HG02571 (cell line): ENCODE results near the gene NAV2.

Experiments used
- ATAC-seq: cut with Tn5 transposase; IDR thresholded peaks from one replicate; pipeline ENCODE4 v1.9.1; 2021; ENCODE audit warnings: mild to moderate bottlenecking, moderate library complexity; ENCODE audit not compliant: unreplicated experiment

NAV2 gene

GRCh38 chr11:19827399-19828135 is 114.9 kb downstream of the NAV2 start:
- ATAC-seq: no peak

GRCh38 chr11:19828382-19829108 is 115.9 kb downstream of the NAV2 start:
- no peak for ATAC-seq

GRCh38 chr11:19829109-19829837 is 116.6 kb downstream of the NAV2 start:
- no peak for ATAC-seq

DNA sequence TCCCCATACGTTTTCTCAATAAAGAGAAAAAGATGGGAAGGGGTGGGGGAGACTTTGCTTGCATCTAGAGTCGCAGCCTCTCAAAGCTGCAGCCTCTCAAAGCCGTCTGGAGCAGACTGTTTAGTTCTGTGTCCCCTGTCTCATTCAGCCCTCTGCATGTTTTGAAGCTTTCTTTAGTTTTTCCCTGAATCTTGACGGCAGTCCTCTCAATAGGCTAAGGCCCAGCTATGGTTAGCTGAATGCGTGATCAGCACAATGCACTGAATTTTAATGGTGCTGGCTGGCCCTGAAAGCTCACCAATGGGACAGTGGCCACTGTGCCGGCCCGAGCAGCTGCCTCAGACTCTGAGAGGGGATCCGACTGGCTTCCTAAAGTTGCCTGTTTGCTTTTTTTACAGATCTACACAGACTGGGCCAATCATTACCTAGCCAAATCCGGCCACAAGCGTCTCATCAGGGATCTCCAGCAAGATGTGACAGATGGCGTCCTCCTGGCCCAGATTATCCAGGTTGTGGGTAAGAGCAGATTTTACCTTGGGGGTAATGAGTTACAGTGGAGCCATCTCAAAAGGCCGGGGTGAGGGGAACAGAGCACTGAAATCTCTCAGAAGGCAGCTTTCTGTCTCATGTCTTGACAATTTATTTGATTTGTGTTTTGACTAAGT is 119.6 kb downstream of the NAV2 start:
- no peak for ATAC-seq

- no peak for ATAC-seq
Observed at GRCh38 chr11:19832901-19833300, 120.3 kb downstream of the NAV2 start.

DNA sequence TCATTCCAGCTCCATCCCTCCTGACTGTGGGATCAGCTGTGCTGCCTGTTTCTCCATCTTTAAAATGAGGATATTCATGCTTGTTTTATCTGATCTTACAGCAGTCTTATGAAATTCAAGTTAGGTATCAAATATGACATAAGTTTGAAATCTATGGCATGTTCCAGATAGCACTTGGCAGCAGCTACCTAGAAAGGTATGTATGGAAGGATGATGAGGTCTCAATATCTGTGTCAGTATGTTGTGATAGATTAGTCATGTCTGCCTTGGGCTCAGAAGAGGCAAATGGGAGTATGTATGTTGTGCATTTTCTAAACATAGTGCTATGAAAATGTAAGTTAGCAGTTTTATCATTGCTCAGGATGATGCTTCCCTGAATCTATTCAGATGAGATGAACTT is 122.1 kb downstream of the NAV2 start:
- ATAC-seq: no peak

DNA sequence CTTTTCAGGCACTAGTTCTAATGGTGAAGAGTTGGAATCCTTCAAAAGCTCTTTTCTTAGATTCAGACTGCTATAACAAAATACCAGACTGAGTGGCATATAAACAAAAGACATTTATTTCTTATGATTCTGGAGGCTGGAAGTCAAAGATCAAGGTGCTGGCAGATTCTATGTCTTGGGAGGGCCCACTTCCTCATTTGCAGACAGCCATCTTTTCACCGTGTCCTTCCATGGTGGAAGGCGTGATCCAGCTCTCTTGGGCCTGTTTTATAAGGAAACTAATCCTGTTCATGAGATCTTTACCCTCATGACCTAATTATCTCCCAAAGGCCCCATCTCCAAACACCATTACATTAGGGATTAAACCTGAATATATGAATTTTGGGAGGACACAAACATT is 124.0 kb downstream of the NAV2 start:
- ATAC-seq: no peak

- no peak for ATAC-seq
Observed at GRCh38 chr11:19838994-19839768, 126.5 kb downstream of the NAV2 start.

DNA sequence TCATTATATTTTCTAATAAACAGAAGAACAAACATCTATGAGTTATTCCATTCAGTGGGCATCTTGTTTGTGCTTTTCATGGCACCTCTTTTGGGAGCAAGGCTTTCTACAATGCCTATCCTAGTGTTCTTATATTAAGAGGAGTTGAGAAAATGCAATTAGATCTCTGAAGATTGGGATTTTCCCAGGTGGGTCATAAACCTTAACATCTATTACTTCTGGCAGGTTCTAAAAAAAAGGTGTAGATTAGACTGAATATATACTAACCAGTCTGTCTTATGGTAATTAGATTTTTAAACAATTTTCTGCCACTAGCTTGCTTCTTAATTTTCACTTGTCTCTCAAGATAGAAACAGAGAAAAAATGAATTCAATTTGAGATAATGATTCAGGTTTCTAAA is 128.3 kb downstream of the NAV2 start:
- ATAC-seq: no peak

- no peak for ATAC-seq
Observed at GRCh38 chr11:19842505-19842904, 129.9 kb downstream of the NAV2 start.

DNA sequence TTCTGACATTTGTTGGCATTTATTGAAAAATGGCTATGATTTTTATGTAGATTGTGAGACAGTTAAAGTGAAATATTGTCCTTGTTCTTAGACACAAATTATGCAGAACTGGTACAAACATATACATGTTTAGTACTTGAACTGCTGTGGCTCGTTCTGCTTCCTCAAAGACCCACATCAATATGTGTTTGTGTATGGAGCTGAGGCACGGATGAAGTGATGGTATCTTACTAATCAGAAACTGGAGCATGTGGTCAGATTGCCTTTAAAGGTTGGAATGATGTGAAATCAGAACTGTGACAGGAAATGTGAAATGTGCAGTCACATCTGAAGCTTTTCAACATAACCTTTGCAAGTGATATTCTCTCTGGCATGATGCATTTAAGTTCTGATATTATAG is 130.4 kb downstream of the NAV2 start:
- no peak for ATAC-seq

DNA sequence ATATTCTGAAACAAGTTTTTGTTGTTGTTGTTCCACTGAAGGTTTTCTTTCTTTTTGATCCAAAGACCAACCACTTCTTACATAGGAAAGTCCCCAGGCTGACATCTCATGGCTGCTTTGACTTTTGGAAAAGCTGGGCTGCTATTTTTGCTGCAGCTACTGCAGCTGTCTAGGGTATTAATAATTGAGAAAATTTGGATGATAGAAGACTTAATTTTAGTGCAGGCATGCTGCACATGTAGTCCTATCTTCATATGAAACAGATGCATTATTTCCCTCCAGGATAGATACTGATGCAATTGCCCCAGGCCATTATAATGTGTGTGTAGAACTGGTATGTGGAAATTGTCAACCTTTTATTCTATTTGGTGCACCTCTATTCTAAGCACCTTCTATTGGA is 131.4 kb downstream of the NAV2 start:
- no peak for ATAC-seq

- ATAC-seq: no peak
Observed at GRCh38 chr11:19844806-19845205, 132.2 kb downstream of the NAV2 start.

GRCh38 chr11:19845626-19846025 is 133.0 kb downstream of the NAV2 start:
- no peak for ATAC-seq

DNA sequence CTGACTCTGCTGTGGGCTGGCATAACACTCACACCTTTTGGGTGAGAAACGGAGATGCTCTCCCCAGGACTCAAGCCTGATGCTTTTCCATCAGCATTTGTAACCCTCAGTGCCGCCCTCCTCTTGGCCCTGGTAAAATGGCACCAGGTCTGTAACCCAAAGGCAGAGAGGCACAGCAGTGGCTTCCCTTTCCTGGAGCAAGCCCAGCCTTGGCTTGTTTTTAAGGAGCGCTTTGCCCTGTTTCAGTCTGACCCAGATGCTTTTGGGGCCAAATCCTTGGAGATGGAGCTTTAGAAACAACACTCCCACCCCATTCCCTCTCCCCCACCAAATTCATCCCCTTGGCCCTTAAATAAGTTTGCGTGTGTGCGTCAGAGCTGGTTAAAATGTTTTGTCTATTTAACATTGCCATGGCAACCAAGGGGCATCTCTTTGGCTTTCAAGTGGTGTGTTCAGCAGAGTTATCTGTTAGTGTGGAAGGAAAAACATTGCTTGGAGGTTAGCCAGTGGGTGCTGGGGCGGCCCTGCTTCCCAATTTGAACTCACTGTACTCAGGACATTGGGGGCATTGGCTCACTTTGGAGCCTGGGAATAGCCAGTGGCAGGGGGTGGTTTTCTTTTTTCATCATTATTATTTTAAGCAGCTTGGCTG is 134.1 kb downstream of the NAV2 start:
- ATAC-seq: no peak

DNA sequence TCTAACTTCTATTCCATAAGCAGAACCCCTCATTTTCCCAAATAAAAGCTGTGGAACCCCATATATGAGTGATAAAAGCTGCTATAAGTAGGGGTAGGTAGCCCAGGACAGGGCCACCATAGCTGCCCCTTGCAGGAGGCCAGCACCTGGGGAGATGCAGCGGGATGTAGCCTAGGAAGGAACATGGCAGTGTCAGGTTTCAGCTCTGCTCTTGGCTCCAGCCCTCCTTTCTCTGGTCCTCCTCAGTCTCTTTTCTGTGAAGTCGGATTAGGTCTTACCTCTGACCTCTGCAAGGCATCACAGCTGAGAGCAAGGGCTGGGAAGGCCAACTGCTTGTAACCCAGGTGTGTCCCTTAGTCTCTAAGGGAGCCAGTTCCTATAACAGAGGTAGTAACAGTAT is 135.6 kb downstream of the NAV2 start:
- ATAC-seq: no peak

DNA sequence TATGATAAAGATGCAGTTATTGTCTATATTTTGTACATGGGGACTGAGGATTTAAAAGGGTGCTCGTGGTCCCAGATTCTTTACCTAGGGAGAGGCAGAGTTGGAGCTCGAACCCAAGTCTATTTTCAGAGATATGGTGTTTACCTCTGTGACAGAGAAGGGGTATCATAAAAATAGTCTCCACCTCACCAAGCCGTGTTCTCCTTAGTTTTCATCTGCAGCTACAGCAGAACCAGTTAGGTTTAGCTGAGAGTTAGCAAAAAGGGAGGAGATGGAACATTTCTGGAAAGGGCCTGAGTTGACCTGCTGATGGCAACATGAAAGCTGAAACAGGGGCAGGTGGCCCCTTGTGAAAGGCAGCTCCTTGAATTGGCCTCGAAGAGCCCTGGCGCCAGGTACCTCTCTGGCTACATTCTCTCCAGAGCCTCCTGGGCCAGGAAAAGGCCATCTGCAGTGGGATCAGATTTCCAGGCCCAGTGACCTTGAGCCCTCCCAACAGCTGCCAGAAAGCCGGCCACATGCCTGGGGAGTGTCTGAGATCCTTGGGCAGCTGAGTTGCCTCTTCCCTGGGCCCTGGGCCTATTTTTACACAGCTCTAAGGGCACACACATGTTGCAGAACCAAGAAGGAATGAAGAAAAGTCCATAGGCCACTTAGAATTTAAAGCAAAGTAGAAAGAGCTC is 136.6 kb downstream of the NAV2 start:
- ATAC-seq: no peak

- no peak for ATAC-seq
Observed at GRCh38 chr11:19849947-19850593, 137.4 kb downstream of the NAV2 start.

DNA sequence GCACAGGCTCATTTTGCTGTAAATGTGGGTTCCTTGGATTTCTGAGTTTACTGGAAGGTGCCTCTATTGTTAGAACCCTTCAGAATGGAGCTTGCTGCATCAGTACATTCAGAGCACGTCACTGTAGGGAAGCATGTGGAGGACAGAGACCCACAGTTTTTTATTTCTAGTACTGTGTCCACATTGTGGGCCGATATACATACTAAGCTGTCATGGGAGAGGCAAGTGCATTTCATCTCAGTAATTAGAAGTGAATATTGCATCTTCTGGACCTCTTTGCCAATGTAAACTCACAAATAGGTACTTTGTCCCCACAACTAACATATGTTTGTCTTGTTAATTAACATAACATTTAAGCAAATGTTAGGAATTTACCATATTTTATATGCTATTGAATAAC is 139.7 kb downstream of the NAV2 start:
- no peak for ATAC-seq
